EL (cell line): Measurements from ENCODE around the gene LIPK.
A peak's percentile ranks its signal among the peaks of the same experiment; 100 is the strongest.

ENCODE experiments used
- DNase-seq: peaks from one replicate; pipeline ENCODE4 v3.0.0-alpha.2; 2016

LIPK gene

DNA sequence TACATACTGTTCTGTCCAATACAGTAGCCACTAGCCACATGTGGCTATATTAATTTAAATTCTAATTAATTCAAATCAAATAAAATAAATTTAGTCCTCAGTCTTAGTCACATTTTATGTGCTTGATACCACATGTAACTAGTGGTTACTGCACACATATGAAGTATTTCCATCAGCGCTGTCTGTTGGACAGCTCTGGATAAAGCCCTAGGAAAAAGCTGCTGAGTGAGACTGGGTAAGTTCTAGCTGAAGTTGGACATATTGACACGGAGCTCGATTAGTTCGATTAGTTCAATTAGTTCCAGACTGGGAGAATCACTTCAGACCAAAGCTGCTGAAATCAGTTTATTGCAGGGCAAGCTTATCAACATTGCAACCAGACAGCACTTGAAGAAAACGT, 81.4 kb downstream of the LIPK start:
- no peak for DNase-seq

DNA sequence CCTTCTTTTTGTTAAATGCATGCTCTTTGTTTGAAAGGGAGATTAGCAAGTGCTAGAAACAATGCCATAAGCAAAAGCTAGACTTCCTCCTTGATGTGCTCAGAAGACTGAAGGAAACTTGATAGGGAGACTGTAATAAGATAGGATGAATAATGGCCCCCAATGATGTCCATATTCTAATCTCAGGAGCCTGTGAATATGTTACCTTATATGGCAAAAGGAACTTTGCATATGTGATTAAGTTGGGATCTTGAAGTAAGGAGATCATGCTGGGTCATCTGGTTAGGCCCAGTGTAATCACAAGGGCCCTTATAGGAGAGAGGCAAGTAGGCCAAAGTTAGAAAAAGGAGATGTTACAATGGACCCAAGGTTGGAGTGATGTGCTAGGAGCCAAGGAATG, 82.9 kb downstream of the LIPK start:
- no peak for DNase-seq

DNA sequence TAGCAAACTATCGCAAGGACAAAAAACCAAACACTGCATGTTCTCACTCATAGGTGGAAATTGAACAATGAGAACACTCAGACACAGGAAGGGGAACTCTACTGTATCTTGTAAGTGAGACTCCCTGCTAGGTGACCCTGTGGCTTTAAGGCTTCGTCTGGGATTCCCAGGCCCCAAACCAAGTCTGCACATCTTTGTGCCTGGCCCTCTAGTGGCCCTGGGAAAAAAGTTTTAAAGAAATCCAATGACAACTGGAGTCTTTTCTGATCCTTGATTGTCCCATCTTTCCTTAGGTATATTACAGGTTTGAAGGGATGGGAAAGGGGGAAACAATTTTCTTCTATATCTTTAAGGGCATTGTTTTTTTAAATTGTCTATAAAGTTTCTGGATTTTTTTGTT, 85.9 kb downstream of the LIPK start:
- peak; percentile 38 for DNase-seq

DNA sequence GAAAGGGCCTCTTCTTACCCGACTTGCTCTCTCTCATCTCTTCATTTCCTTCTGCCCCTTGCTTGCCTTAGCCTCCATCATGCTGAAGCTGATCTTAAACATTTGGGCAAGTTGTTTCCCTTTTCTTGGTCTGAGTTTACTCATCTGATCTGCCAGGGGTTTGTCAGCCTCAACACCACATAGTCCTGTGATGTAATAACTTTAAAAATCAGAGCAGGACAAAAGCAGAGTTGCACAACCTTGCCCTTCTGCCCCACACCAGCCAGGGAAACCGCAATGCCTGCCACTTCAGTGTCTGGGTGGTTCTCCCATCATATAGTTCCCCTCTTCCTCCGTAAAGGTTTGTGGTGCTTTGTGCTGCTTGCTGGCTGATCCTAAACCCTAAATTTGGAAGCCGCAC, 86.6 kb downstream of the LIPK start:
- DNase-seq: peak; percentile 60

DNA sequence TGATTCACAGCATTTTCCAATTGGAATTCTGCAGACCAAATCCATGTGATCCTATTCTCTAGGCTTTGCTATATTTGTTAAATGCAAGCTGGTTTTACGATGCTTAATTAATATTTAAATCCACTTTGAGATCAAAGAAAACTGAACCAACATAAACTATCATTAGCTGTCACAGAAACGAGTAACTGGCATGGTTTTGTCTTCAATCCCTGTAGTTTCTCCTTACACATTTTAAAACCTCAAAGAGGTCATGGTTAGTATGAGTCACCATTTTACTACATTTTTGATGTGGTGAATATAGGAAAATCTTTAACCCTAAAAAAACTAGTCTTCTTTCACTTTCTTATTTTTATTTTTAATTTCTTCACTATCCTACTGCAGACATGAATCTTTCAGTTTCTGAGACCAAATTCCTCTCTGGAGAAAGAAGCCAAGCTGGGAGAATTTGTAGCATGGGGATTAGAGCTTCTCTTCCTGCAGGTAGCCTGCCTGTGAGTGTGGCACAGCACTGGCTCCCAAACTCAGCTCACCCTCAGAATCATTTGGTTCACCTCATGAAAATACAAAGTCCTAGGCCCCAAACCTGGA, 87.8 kb downstream of the LIPK start:
- DNase-seq: peak; percentile 57

DNA sequence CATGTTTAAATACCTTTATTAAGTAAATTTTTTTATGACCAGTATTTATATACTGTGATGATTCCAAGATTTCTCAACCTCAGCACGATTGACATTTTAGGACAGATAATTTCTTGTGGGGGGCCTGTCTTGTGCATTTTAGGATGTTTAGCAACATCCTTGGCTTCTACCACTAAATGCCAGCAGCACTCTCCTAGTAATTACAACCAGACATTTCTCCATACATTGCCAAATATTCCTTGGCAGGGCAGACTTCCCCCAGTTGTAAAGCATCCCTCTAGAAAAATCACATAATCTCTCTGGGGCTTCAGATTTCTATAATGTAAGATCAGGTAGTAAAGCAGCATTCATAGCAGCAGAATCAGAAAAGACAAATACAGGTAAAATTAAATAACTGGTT, 88.7 kb downstream of the LIPK start:
- no peak for DNase-seq

DNA sequence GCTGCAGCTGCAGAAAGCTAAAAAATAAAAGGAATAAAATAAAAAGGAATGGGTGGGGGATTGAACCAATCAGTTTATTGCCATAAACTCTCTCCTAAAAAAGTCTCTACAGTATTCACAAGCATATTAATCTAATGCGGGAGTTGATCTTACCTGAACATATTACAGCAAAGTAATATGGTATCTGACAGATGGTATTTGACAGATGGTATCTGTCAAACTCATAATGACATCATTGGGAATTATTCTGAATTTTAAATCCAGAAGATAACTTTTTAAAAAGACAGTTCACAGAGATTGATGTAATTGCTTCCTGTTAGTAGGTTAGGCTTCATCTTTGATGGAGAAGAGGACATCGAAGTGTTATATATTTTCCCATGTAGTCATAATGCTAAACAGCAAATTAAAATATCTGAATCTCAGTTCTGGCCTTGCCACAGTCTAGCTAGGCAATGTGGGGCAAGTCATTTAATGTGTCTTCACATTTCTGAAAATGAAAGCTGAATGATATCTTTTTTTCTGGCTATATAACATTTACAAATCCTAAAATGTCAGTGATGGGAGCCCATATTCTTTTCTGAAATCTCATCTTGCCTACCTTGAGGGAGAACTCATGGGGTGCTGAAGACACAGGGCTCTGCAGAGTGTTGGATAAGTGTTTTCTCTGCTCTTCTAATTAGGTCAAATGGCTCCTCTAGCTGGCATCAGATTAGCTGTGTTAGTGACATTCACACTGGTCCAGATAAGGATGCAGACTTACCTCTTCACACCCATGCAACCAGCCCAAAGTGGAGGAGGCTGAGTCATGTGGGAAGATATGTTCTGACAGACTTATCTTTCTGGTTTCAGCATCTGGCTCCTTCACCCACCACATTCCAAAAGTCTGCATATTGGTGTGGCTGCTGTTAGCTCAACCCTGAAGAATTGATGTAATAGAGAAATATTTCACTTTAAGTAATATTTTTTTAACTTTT, 94.4 kb downstream of the LIPK start:
- peak; percentile 64 for DNase-seq
